ENCODE measurements around the gene PGLYRP1.

- TF ChIP-seq CTCF (IDR thresholded peaks at IDR 0.05 in 4 of 5, conservative IDR thresholded peaks at IDR 0.05 in 1 of 5) (no peak), POLR2A (IDR thresholded peaks at IDR 0.05) (no peak)
These were observed 8.3 kb downstream of the PGLYRP1 start for GRCh38 chr19:46014534-46014933.
